Mesodermal cell (in vitro differentiated cells): ENCODE results near the gene ST6GALNAC3.

ENCODE experiments used
- H3K27ac ChIP-seq: 2 replicates; pipeline ENCODE4 v1.7.0; 2013; ENCODE audit warnings: mild to moderate bottlenecking, low read depth, low read length, moderate library complexity; ENCODE audit not compliant: severe bottlenecking
- H3K36me3 ChIP-seq: 2 replicates; pipeline ENCODE4 v1.7.1; 2013; ENCODE audit warnings: mild to moderate bottlenecking, low read length, moderate library complexity; ENCODE audit not compliant: control insufficient read depth, insufficient read depth
- H3K4me1 ChIP-seq: one replicate; pipeline ENCODE4 v1.7.1; 2013; ENCODE audit warnings: mild to moderate bottlenecking, low read length; ENCODE audit not compliant: insufficient read depth, control insufficient read depth, poor library complexity, severe bottlenecking
- H3K4me3 ChIP-seq: 2 replicates; pipeline ENCODE4 v1.7.0; 2013; ENCODE audit warnings: low read length, control low read depth, mild to moderate bottlenecking; ENCODE audit not compliant: insufficient read depth, poor library complexity, severe bottlenecking; ENCODE audit errors: extremely low read depth
- H3K9me3 ChIP-seq: 2 replicates; pipeline ENCODE4 v1.7.1; 2013; ENCODE audit warnings: mild to moderate bottlenecking, low read length, moderate library complexity; ENCODE audit not compliant: control insufficient read depth
- WGBS, 2 experiments: methylation state at CpG; one replicate each; pipeline ENCODE4 v1.1.5; 2013; ENCODE audit warnings: missing lambda C conversion rate in 2 of 2; ENCODE audit not compliant: insufficient coverage in 2 of 2; 5-methylcytosine and 5-hydroxymethylcytosine counted together

Gene ST6GALNAC3

GRCh38 chr1:76511558-76512179 lies 437.1 kb downstream of the ST6GALNAC3 start:
- WGBS, 2 experiments, result 53 to 67% methylated on average over 1 to 2 of the region's 5 CpGs
- no peaks in the 10 kb centered on the region for H3K36me3 ChIP-seq
- H3K4me1 ChIP-seq, result no peaks in the 10 kb centered on the region
- H3K4me3 ChIP-seq, result no peak overlapping the region
- no peak overlapping the region for H3K27ac ChIP-seq
- no peaks in the 10 kb centered on the region for H3K9me3 ChIP-seq

DNA sequence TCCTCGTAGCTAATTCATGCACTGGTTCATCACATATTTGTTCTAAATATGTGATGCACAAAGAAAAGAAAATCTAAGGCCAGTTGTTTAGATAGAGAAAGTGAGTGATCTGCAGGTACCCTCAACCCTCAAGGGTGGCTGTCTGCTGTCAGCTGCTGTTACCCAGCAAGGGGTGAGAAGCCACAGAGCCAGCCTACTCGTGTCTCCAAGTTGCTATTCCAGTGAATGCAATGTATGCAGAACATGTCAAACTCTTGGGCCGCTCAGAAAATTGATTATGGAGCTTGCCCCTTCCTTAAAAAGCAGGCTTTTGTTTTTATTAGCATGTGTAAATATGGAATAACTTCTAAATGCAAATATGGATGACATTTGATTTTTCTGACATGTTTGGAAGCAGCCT lies 456.4 kb downstream of the ST6GALNAC3 start:
- 82% methylated on average over 2 to 3 of the region's 3 CpGs for WGBS, 2 experiments
- Histone ChIP-seq H3K4me1 (no peaks in the 10 kb centered on the region), H3K27ac (no peak overlapping the region), H3K4me3 (no peak overlapping the region), H3K9me3 (no peaks in the 10 kb centered on the region), H3K36me3 (no peaks in the 10 kb centered on the region)

- no peak overlapping the region for H3K4me3 ChIP-seq
- no peak overlapping the region for H3K27ac ChIP-seq
- H3K9me3 ChIP-seq, result no peaks in the 10 kb centered on the region
- 78 to 79% methylated on average over 2 of the region's 2 CpGs for WGBS, 2 experiments
- H3K4me1 ChIP-seq, result no peaks in the 10 kb centered on the region
- no peaks in the 10 kb centered on the region for H3K36me3 ChIP-seq
Observed at GRCh38 chr1:76541618-76542017, 467.1 kb downstream of the ST6GALNAC3 start.

DNA sequence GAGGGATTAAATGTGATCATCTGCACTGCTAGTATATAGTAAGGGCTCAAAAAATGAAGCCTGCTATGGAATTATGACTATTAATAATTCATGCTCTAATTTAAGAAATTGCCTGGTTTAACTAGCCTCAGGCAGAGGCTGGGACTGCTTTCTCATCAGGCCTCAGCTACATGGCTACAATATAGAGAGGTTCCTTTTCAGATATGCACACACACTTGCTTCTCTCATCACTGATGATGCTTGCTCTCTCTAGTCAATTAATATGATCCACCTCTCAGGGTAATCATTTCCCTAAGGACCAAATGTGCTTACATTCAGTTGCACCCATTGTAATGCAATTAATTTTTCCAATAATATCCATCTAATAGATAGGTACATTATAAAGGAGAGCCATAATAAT lies 467.8 kb downstream of the ST6GALNAC3 start:
- Histone ChIP-seq H3K4me1 (no peaks in the 10 kb centered on the region), H3K4me3 (no peak overlapping the region), H3K27ac (no peak overlapping the region), H3K36me3 (no peaks in the 10 kb centered on the region), H3K9me3 (no peaks in the 10 kb centered on the region)

GRCh38 chr1:76543495-76543894 lies 468.9 kb downstream of the ST6GALNAC3 start:
- no peaks in the 10 kb centered on the region for H3K36me3 ChIP-seq
- no peaks in the 10 kb centered on the region for H3K9me3 ChIP-seq
- no peaks in the 10 kb centered on the region for H3K4me1 ChIP-seq
- WGBS, 2 experiments, result 92 to 100% methylated on average over 2 to 3 of the region's 3 CpGs
- H3K27ac ChIP-seq, result no peak overlapping the region
- H3K4me3 ChIP-seq, result no peak overlapping the region

GRCh38 chr1:76546354-76546933 lies 471.9 kb downstream of the ST6GALNAC3 start:
- 89 to 90% methylated on average over 1 to 3 of the region's 3 CpGs for WGBS, 2 experiments
- Histone ChIP-seq H3K4me1 (no peaks in the 10 kb centered on the region), H3K27ac (no peak overlapping the region), H3K4me3 (no peak overlapping the region), H3K9me3 (no peaks in the 10 kb centered on the region), H3K36me3 (no peaks in the 10 kb centered on the region)

DNA sequence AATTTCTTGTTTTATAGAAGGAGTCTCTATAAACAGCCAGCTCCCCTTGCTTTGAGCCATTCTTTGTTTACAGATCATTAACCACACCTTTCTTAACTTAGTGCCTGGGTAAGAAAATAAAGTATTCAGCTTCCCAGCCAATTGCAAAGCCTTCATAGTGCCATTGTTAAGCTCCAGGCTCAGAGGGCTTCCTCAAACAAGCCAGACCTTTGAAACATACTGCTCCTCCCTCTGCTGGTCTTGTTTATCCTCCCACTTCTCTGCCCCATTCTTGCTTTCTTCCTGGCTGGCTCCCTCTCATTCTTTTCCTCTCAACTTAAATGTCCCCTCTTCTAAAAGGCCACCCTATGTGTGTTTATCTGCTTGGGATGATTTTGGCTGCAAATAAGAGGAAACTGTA lies 473.4 kb downstream of the ST6GALNAC3 start:
- H3K4me1 ChIP-seq, result no peaks in the 10 kb centered on the region
- no peak overlapping the region for H3K4me3 ChIP-seq
- H3K27ac ChIP-seq, result no peak overlapping the region
- no peaks in the 10 kb centered on the region for H3K36me3 ChIP-seq
- H3K9me3 ChIP-seq, result no peaks in the 10 kb centered on the region

GRCh38 chr1:76548513-76549100 lies 474.1 kb downstream of the ST6GALNAC3 start:
- no peak overlapping the region for H3K27ac ChIP-seq
- H3K36me3 ChIP-seq, result no peaks in the 10 kb centered on the region
- 93 to 100% methylated on average over 2 of the region's 4 CpGs for WGBS, 2 experiments
- no peak overlapping the region for H3K4me3 ChIP-seq
- no peaks in the 10 kb centered on the region for H3K9me3 ChIP-seq
- H3K4me1 ChIP-seq, result no peaks in the 10 kb centered on the region

- Histone ChIP-seq H3K9me3 (no peaks in the 10 kb centered on the region), H3K27ac (no peak overlapping the region), H3K4me1 (no peaks in the 10 kb centered on the region), H3K4me3 (no peak overlapping the region), H3K36me3 (no peaks in the 10 kb centered on the region)
- no CpG with 5 or more reads among the region's 1 CpG for WGBS, 2 experiments
Observed at GRCh38 chr1:76554283-76554682, 479.7 kb downstream of the ST6GALNAC3 start.

DNA sequence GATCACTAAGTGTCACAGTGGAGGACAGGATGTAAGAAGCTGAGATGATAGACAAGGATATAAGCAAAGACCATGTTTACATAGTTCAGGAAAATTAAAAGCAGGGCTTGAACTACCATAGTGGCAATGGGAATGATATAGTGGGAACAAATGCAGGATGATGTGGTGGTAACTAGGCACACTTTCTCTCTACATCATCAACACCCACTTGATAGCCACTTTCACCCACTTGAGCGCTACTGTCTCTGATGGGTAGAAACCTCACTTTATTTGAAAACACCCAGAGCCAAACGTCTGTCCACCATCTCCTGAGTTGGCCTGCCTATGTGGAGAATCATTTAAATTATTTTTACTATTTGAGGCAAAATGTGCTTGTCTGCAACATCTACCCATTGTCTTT lies 487.7 kb downstream of the ST6GALNAC3 start:
- Histone ChIP-seq H3K9me3 (no peaks in the 10 kb centered on the region), H3K27ac (no peak overlapping the region), H3K36me3 (no peaks in the 10 kb centered on the region), H3K4me1 (no peaks in the 10 kb centered on the region), H3K4me3 (no peak overlapping the region)
- WGBS, 2 experiments, result no CpG with 5 or more reads among the region's 2 CpGs

GRCh38 chr1:76568573-76569238 lies 494.2 kb downstream of the ST6GALNAC3 start:
- no peak overlapping the region for H3K27ac ChIP-seq
- H3K4me3 ChIP-seq, result no peak overlapping the region
- no peaks in the 10 kb centered on the region for H3K9me3 ChIP-seq
- no peaks in the 10 kb centered on the region for H3K4me1 ChIP-seq
- no peaks in the 10 kb centered on the region for H3K36me3 ChIP-seq
- WGBS, 2 experiments, result 88 to 94% methylated on average over 3 to 5 of the region's 6 CpGs
